ENCODE results near the gene MVB12B.

- TF ChIP-seq CTCF (conservative IDR thresholded peaks at IDR 0.05 in 1 of 2, IDR thresholded peaks at IDR 0.05 in 1 of 2; ENCODE audit: low read depth in 1 of 2, low read length in 2 of 2) = no peak
- TF ChIP-seq EZH2 (IDR thresholded peaks at IDR 0.05; ENCODE audit: low read length, missing control alignments) = no peak
These were observed 72.6 kb downstream of the MVB12B start for GRCh38 chr9:126399251-126399650.

Data from fibroblast of lung (primary cell).